ENCODE results near the gene SHISA9.

Gene SHISA9

DNA sequence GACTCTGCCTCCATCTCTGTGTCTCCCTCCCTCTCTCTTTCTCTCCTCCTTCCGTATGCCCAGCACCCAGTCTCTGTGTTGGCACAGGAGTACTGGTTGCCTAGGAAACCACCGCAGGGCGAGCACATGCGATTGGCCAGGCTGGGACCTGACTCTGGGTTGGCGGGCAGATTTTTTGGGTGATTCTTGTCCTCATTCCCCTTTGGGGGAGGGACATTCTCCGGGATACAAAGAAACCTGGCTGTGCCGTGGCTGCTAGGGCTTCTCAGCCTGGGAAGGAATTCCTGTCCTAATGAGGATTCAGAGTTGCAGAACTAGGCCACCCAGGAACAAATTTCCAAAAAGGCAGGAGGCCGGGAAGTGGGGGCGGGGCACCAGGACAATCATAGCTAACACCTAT, 168.9 kb downstream of the SHISA9 start:
- H3K4me3 ChIP-seq (ENCODE audit: low read length) = no peak overlapping the region

DNA sequence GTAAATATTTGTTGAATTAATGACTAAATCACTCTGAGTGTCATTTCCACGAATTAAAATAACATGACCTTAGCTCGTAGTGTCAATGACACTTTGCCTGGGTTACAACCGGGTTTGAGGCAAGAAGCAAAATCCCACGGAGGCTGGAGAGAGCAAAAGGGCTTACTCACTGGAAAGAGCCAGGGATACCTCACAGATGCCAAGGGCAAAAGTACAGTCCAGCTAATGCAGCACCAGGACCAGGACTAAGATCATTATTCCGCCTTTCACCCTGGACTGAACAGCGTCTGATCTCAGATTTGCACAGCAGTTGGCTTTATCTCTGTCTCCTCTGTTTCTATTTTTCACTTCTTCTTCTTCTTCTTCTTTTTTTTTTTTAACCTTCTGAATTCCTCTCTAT, 175.5 kb downstream of the SHISA9 start:
- H3K4me3 ChIP-seq (ENCODE audit: low read length) = no peak overlapping the region
- TF ChIP-seq ZNF274 (IDR thresholded peaks at IDR 0.05; ENCODE audit: low read depth, low read length) = no peak

More for the DNA sequence above, 168.9 kb downstream of the SHISA9 start:
- no peak for TF ChIP-seq ZNF274 (IDR thresholded peaks at IDR 0.05; ENCODE audit: low read depth, low read length)

DNA sequence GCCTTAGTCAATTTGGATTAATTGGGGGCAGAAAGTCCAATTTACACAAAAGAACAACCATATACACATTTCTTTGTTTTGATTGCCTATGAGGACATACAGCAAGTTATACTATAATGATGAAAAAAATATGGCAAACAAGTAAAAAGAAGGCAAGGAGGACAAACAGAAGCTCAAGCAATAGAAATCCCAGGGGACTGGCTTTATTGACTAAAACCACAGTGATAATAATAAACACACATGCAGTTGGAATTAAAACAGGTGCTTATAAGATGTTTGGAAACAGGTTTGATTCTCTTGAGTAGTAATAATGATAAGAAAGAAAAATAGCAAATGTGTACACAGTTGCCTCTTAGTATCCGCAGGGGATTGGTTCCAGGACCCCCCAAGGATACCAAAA, 176.4 kb downstream of the SHISA9 start:
- TF ChIP-seq ZNF274 (IDR thresholded peaks at IDR 0.05; ENCODE audit: low read depth, low read length) = no peak
- H3K4me3 ChIP-seq (ENCODE audit: low read length) = no peak overlapping the region

DNA sequence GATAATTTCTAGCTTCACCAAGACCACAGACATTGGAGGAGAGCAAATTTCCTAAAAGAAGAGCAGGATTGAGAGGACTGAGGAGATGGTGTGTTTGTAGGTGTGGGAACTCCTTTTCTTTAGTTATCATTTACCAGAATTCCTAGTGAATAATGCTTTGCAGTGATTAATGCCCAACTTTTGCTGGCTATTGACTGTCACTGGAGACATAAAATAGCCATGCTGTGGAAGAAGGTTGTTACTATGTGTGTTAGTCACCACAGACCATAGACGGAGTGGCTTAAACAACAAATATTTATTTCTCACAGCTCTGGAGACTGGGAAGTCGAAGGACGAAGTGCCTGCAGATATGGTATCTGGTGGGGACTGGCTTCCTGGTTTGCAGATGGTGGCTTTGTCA, 179.1 kb downstream of the SHISA9 start:
- H3K4me3 ChIP-seq (ENCODE audit: low read length) = no peak overlapping the region
- no peak for TF ChIP-seq ZNF274 (IDR thresholded peaks at IDR 0.05; ENCODE audit: low read depth, low read length)

DNA sequence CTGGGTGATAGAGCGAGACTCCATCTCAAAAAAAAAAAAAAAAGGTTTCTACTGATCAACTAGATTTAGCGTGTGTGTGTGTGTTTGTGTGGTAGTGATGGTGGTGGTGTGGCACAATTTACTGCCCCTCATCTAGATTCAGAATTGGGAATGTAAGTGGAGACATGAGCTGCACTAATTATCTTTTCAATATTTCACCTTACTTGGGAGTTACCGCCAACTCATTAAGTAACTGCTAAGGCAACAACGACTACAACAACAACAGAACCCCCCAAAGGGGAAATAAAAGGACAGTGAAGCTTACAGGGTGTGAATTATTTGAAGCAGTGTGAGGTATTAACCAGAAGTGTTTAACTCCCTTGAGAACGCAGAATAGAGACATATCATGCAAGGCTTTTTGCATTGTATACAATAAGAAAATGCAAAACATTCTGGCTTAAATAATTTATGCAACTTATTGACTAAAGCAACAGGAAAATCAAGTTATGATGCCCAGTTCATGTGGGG, 180.5 kb downstream of the SHISA9 start:
- TF ChIP-seq ZNF274 (IDR thresholded peaks at IDR 0.05; ENCODE audit: low read depth, low read length) = no peak

DNA sequence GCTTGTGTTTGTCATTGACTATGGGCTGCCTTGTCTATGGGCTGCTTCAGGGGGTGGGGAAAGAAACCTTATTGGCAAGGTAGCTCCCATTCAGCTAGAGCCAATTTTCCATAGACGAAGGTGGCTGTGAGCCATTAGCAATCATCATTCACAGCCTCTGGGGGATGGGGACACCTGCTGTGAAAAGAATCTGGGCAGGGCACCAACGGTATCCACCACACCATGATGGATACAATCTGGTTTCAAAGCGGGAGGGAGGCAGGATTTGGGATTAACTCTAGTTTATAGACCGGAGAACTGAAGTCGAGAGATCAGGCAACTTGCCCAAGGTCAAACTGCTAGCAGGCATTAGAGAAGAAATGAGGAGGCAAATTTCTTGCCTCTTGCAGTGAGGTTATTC, 182.3 kb downstream of the SHISA9 start:
- H3K4me3 ChIP-seq (ENCODE audit: low read length) = no peak overlapping the region
- TF ChIP-seq ZNF274 (IDR thresholded peaks at IDR 0.05; ENCODE audit: low read depth, low read length) = no peak

More for the DNA sequence above, 180.5 kb downstream of the SHISA9 start:
- H3K4me3 ChIP-seq (ENCODE audit: low read length) = no peak overlapping the region

DNA sequence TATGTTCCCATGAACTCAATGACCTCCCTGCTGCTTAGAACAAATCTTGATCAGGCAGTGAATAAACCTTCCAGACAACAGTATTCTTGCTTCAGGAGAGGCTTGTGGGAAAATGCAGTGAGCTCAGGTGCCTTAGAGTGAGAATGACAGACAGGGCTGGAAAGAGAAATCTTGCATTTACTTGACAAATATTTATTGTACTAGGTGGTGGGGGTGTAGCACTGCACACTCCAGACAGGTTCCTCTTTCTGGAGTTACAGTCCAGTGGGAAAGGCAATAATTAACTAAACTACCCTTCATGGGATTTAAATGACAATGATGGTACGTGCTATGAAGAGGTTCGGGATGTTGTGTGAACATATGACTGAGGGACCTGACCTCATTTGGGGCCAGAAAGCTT, 182.9 kb downstream of the SHISA9 start:
- H3K4me3 ChIP-seq (ENCODE audit: low read length) = no peak overlapping the region
- no peak for TF ChIP-seq ZNF274 (IDR thresholded peaks at IDR 0.05; ENCODE audit: low read depth, low read length)

DNA sequence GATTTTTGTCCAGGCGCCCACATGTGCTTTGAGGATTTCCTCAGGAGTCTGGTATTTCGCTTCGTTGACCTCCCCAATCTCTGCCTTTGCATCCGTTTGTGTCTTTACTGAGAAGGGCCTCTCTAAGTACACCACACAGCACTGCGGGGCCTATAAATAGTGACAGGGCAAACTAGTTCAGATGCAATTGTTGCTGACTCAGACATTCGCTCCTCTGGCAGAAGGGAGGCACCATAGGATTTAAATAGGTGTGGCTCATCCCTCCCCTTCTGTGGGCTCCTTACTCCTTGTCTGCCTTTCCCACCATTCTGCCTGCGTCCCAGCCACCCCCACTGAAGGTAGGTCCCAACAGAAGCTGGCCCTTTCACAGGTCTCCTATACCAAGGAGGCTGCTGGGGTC, 192.3 kb downstream of the SHISA9 start:
- no peak overlapping the region for H3K4me3 ChIP-seq (ENCODE audit: low read length)
- no peak for TF ChIP-seq ZNF274 (IDR thresholded peaks at IDR 0.05; ENCODE audit: low read depth, low read length)

DNA sequence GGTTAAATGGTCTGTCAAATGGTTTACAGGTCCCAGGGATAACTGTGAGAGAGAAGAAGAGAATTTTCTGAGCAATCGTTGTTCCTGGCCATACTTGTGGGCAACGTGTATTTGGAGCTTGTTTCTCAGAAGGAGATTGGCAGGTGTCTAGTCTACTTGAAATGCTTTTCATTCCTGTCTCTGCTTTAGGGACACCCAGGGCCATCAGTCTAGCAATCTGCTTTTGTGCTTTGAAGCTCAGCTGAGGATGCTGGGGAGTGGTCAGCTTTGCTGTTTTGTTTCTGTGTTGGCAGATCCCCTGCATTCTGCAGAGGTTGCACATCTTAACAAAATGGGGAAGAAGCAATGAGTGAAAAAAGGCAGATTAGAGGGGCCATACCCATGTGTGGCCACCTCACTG, 193.7 kb downstream of the SHISA9 start:
- H3K4me3 ChIP-seq (ENCODE audit: low read length) = no peak overlapping the region
- no peak for TF ChIP-seq ZNF274 (IDR thresholded peaks at IDR 0.05; ENCODE audit: low read depth, low read length)

DNA sequence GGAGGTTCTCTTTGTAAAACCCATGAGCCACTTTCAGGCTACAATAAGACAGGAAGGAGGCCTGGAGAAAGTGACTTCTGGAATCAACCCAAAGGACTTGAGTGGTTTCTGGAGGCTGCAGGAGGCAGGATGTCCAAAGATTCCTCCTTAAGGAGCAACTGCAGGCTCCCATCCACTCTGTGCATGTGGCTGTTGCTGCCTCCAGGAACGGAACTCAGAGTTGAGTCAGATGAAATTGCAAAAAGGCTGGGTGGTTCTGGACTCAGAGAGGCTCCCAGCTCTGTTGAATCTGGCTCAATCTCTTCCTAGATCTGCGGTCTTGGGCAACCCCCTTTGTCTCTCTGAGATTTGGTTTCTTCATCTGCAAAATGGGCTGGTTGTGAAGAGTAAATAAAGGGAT, 197.1 kb downstream of the SHISA9 start:
- TF ChIP-seq ZNF274 (IDR thresholded peaks at IDR 0.05; ENCODE audit: low read depth, low read length) = no peak
- H3K4me3 ChIP-seq (ENCODE audit: low read length) = no peak overlapping the region

DNA sequence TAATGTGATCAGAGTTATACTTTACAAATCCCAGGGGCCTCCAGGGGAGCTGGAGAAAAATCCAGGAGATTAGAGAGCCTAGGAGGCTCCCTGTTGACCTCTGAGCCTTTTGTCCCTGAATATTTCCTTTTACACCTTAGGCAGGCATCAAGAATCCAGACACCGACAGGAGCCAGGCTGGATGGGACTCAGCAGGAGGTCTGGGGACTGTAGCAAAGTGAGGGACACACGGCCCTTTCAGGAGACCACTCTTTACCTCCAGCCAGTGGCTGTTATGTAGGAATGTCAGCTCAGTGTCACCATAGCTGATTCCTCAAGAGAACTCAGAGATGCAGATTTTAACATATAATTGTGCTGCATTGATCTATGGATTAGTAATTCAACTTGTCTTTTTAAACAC, 198.4 kb downstream of the SHISA9 start:
- no peak overlapping the region for H3K4me3 ChIP-seq (ENCODE audit: low read length)
- TF ChIP-seq ZNF274 (IDR thresholded peaks at IDR 0.05; ENCODE audit: low read depth, low read length) = no peak

DNA sequence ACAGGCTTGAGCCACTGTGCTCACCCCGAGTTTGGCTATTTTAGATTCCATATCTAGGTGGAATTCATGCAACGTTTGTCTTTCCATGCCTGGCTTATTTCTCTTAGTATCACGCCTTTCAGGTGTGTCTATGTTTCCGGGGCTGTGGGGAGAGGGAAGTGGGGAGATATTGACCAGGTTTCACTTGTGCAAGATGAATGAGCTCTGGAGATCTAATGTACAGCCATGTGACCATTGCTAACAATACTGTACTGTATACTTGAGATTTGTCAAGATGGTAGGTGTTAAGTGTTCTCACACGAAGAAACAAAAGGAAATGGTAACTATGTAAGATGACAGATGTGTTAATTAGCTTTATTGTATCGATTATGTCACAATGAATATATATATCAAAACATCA, 199.6 kb downstream of the SHISA9 start:
- no peak for TF ChIP-seq ZNF274 (IDR thresholded peaks at IDR 0.05; ENCODE audit: low read depth, low read length)

DNA sequence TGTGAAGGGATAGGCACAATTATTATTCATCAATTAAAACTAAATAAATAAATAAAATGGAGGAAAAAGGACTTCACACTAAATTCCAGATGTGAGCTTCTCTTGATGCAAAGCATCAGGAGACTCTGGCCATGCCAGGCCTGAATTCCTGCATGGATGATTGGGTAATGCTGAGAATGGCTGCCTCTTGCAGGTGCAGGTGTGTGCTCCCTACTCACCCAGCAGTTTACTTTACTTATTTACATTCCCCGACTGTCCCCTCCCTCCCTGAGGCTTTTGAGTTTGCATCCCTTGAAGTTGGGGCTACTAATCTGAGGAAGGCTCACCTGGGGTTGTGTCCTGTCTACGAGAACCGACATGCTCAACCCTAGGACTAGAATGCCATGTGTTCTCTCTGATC, 200.4 kb downstream of the SHISA9 start:
- no peak overlapping the region for H3K4me3 ChIP-seq (ENCODE audit: low read length)

More for the DNA sequence above, 199.6 kb downstream of the SHISA9 start:
- H3K4me3 ChIP-seq (ENCODE audit: low read length) = no peak overlapping the region

DNA sequence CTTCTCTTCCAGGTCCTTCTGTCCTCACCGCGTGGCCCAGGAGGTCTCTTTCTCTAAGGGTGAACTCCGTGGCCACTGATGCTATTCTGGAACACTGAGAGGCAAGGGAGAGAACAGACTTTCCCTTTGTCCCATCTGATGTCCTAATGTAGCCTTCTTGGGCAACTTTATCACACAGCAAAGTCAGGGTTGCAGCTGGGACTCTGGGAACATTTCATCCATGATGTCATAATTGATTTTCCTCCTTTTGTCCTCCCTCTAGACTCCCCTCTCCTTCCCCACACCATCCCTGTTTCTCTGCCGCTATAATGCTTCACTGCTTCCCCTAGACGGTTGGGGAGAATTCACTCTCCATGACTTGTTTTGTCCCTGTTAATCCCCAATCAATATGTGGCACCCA, 201.0 kb downstream of the SHISA9 start:
- H3K4me3 ChIP-seq (ENCODE audit: low read length) = no peak overlapping the region
- TF ChIP-seq ZNF274 (IDR thresholded peaks at IDR 0.05; ENCODE audit: low read depth, low read length) = no peak

More for the DNA sequence above, 200.4 kb downstream of the SHISA9 start:
- TF ChIP-seq ZNF274 (IDR thresholded peaks at IDR 0.05; ENCODE audit: low read depth, low read length) = no peak

DNA sequence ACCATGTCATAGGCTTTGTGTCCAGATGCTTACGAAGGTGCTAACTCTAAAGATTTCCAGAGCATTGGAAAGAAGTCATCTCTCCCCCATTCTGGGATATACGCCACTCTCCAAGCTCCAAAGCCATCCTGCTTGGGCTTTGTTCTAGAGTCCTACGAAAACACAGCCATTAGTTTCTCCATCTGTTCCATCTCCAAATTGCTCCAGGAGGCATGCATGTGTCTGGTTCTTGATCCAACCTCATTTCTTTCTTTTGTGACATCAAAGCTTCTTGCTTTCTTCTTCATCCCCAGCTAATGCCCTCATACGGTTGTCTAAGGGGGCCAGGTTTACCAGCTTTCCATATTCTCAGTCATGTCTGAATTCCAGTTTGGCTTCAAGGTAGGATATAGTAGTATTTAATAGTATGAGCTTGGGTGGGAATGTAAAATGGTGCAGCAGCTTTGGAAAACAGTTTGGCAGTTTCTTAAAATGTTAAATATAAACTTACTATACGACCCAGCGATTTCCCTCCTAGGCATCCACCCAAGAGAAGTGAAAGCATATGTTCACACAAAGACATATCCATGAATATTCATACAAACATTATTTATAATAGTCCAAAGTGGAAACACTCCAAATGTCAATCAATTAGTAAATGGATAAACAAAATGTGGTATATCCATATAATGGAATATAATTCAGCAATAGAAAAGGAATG, 202.6 kb downstream of the SHISA9 start:
- no peak for TF ChIP-seq ZNF274 (IDR thresholded peaks at IDR 0.05; ENCODE audit: low read depth, low read length)
- no peak overlapping the region for H3K4me3 ChIP-seq (ENCODE audit: low read length)

DNA sequence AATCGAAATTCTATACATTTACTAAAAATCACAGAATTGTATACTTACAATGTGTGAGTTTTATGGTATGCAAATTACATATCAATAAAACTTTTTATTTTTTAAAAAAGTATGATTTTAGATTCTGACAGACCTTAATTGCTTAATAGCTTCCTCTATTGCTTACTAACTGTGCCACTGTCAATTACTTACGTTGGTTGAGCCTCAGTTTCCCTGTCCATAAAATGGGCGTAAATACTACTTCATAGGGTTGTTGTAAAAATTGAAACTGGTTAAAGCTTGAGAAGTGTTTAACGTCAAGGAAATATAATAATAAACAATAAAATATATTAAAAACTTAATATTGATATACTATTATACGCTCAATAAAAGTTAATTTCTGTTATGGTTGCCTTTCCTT, 203.4 kb downstream of the SHISA9 start:
- H3K4me3 ChIP-seq (ENCODE audit: low read length) = no peak overlapping the region
- TF ChIP-seq ZNF274 (IDR thresholded peaks at IDR 0.05; ENCODE audit: low read depth, low read length) = no peak
